Endothelial cell of umbilical vein (primary cell): ENCODE measurements around the gene GNAI1.

Source experiments
- EZH2 ChIP-seq: IDR thresholded peaks from 2 replicates; pipeline ENCODE4 v1.6.1; 2012; ENCODE audit warnings: borderline replicate concordance, low read depth, mild to moderate bottlenecking, moderate library complexity, low read length, inconsistent platforms; ENCODE audit not compliant: severe bottlenecking
- TF ChIP-seq, protein P1 (sequence below): IDR thresholded peaks from 2 replicates; pipeline ENCODE4 v1.6.1; 2011; ENCODE audit not compliant: insufficient read depth, insufficient read length
- TF ChIP-seq, protein P2 (sequence below), 2 donors: IDR thresholded peaks; 1 replicate in 1 of 2; 2 replicates in 1 of 2; pipeline ENCODE4 v1.5.1; 2011; ENCODE audit warnings: low read length in 2 of 2, mild to moderate bottlenecking in 2 of 2, moderate library complexity in 2 of 2, control low read depth in 1 of 2, inconsistent platforms in 1 of 2, low read depth in 1 of 2; ENCODE audit not compliant: insufficient read depth in 1 of 2; ENCODE audit errors: extremely low read depth in 1 of 2

DNA sequence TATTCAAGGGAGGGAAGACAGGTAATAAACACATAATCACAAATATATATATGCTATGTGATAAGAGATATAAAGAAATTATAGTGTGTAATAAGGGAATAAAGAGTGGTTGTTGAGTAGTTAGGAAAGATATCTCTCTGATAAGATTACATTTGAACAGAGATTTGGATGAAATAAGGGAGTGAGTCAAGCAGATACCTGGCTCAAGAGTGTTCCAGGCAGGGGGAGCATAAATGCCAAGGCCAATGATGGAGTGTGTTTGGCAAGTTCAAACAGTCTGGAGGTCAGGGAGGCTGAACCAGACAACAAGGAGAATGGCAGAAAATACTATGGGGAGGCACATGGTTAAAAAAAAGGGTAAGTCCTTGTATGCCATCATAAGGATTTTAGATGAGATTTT is 4.8 kb upstream of the GNAI1 start:
- TF ChIP-seq, protein P1, sequence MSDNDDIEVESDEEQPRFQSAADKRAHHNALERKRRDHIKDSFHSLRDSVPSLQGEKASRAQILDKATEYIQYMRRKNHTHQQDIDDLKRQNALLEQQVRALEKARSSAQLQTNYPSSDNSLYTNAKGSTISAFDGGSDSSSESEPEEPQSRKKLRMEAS, result no peak
- TF ChIP-seq, protein P2, sequence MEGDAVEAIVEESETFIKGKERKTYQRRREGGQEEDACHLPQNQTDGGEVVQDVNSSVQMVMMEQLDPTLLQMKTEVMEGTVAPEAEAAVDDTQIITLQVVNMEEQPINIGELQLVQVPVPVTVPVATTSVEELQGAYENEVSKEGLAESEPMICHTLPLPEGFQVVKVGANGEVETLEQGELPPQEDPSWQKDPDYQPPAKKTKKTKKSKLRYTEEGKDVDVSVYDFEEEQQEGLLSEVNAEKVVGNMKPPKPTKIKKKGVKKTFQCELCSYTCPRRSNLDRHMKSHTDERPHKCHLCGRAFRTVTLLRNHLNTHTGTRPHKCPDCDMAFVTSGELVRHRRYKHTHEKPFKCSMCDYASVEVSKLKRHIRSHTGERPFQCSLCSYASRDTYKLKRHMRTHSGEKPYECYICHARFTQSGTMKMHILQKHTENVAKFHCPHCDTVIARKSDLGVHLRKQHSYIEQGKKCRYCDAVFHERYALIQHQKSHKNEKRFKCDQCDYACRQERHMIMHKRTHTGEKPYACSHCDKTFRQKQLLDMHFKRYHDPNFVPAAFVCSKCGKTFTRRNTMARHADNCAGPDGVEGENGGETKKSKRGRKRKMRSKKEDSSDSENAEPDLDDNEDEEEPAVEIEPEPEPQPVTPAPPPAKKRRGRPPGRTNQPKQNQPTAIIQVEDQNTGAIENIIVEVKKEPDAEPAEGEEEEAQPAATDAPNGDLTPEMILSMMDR (IDR thresholded peaks at IDR 0.05; ENCODE audit: extremely low read depth in 1 of 2, insufficient read depth in 1 of 2, low read depth in 1 of 2, low read length in 2 of 2), result no peak
- no peak for TF ChIP-seq EZH2
